Measurements from ENCODE around the gene ALK. TPM values are rescaled to one million over a fixed set of nuclear protein-coding genes. Genes with fewer than 3 reads are reported as not detected.
A peak's percentile ranks its signal among the peaks of the same experiment; 100 is the strongest.

Gene ALK
- total RNA-seq, 1 experiment from 2014 or later, result 0.87 TPM

DNA sequence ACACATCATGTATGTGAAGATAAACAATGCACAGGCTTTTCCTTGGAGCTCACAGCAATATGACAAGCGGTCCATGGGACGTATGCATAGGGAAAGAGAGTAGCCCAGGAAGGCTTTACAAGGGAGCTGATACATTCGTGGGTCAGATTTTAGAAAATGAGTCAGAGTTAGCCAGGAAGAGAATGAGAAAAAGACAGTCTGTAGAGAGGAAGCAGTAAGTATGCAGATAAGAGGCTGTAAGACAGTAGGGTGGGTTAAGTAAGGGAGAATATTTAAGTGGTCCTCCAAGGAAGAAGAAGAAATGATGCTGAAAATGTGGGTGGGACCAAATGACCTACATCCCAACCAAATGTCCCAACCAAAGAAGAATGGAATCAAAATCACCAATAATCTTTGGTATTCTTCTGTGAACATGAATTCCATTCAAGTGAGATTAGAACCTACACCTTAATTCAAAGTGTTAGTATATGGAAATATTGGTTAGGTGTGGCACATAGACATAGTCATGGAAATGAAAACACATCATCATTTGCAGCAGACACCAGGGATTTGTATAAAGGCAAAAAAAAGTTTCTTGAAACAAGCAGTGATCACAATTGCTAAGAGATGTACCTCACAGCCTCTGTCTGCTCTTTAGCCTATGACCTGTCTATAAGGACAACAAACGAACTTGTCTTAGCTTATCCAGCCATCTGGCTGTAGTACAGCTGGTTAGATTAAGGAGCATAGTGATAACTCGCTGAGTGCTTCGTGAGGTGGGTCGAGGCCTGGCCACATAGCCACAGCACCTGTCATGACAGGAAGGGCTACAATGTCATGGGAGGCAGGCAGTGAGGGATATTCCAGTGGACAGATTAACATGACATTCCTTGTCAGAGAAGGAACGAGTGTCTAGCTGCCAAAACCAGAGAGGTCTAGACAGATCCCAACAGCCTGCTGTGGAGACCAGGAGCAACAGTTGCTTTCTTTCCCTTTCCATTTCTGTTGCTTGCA, 133.6 kb downstream of the ALK start:
- intact Hi-C loops (cut with micrococcal nuclease), result no loop called here
- Histone ChIP-seq H3F3A (ENCODE audit: low read length, unreplicated experiment) (no peaks in the 10 kb centered on the region), H3K9me3 (ENCODE audit: low read length) (no peaks in the 10 kb centered on the region), H3K27ac (ENCODE audit: low read length) (peak overlapping the region; percentile 19; the same call in 1 of the 2 replicates), H4K20me1 (ENCODE audit: low read length) (no peaks in the 10 kb centered on the region), H3K4me2 (ENCODE audit: low read length) (no peak overlapping the region), H3K36me3 (ENCODE audit: low read depth, low read length) (no peaks in the 10 kb centered on the region), H3K27me3 (ENCODE audit: low read length) (no peaks in the 10 kb centered on the region), H3K79me2 (ENCODE audit: low read length) (no peaks in the 10 kb centered on the region), H3K9ac (ENCODE audit: low read length) (no peak overlapping the region), H3K9me2 (replicated peaks; ENCODE audit: low read length) (no peaks in the 10 kb centered on the region), H2AFZ (ENCODE audit: low read length) (no peak overlapping the region), H3K4me3 (ENCODE audit: low read length) (no peak overlapping the region), H3K4me1 (ENCODE audit: insufficient read depth, low read length) (peaks cover 19% of the 10 kb centered on the region)
- DNase-seq (peak; percentile 26), ATAC-seq (peak; percentile 46)
- no TSS peak for BruUV-seq (replicated peaks)
- CTCF ChIA-PET, result no interaction called here
- POLR2A ChIA-PET (ENCODE audit: unreplicated experiment), result interaction anchor here (0.6 kb wide), 1 partner anchor 359 kb away, joined by 4 read pairs; the partner anchor contains the start of gene YPEL5
- TF ChIP-seq, protein P1, sequence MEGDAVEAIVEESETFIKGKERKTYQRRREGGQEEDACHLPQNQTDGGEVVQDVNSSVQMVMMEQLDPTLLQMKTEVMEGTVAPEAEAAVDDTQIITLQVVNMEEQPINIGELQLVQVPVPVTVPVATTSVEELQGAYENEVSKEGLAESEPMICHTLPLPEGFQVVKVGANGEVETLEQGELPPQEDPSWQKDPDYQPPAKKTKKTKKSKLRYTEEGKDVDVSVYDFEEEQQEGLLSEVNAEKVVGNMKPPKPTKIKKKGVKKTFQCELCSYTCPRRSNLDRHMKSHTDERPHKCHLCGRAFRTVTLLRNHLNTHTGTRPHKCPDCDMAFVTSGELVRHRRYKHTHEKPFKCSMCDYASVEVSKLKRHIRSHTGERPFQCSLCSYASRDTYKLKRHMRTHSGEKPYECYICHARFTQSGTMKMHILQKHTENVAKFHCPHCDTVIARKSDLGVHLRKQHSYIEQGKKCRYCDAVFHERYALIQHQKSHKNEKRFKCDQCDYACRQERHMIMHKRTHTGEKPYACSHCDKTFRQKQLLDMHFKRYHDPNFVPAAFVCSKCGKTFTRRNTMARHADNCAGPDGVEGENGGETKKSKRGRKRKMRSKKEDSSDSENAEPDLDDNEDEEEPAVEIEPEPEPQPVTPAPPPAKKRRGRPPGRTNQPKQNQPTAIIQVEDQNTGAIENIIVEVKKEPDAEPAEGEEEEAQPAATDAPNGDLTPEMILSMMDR (conservative IDR thresholded peaks at IDR 0.05; ENCODE audit: low read depth, low read length), result no peak
- TF ChIP-seq EZH2phosphoT487 (IDR thresholded peaks at IDR 0.05; ENCODE audit: borderline replicate concordance, low read length), result no peak
- no peak for TF ChIP-seq EZH2 (IDR thresholded peaks at IDR 0.05; ENCODE audit: low read length, unreplicated experiment)

DNA sequence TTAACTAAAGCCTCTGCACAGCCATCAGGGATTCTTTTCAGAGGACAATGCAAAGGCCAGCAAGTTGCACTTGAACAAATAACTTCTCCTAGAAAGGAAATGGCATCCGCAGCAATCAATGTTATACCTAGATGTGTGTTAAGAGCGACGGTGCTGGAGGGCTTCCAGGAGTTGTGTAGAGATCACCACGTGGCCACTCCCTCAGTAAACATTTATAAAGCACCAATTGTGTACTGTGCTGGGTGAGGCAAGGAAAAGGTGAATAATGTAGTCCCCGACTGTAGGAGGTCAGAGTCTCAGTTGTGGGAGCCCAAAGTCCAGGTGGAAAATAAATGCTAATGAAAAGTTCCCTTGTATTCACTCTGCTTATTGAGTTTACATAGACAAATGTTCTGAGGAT, 135.0 kb downstream of the ALK start:
- Histone ChIP-seq H3K36me3 (ENCODE audit: low read depth, low read length) (no peaks in the 10 kb centered on the region), H4K20me1 (ENCODE audit: low read length) (no peaks in the 10 kb centered on the region), H3F3A (ENCODE audit: low read length, unreplicated experiment) (no peaks in the 10 kb centered on the region), H3K9me2 (replicated peaks; ENCODE audit: low read length) (no peaks in the 10 kb centered on the region), H3K79me2 (ENCODE audit: low read length) (no peaks in the 10 kb centered on the region), H3K9me3 (ENCODE audit: low read length) (no peaks in the 10 kb centered on the region), H3K4me1 (ENCODE audit: insufficient read depth, low read length) (peaks cover 19% of the 10 kb centered on the region), H3K4me3 (ENCODE audit: low read length) (no peak overlapping the region), H3K27me3 (ENCODE audit: low read length) (no peaks in the 10 kb centered on the region), H3K27ac (ENCODE audit: low read length) (peak overlapping the region; percentile 19; the same call in 1 of the 2 replicates), H3K9ac (ENCODE audit: low read length) (no peak overlapping the region), H2AFZ (ENCODE audit: low read length) (no peak overlapping the region), H3K4me2 (ENCODE audit: low read length) (peak overlapping the region; percentile 6; the same call in 1 of the 2 replicates)
- ChIA-PET CTCF (no interaction called here), POLR2A (ENCODE audit: unreplicated experiment) (no interaction called here)
- intact Hi-C loops (cut with micrococcal nuclease), result no loop called here
- no peak for TF ChIP-seq EZH2 (IDR thresholded peaks at IDR 0.05; ENCODE audit: low read length, unreplicated experiment)
- no peak for TF ChIP-seq EZH2phosphoT487 (IDR thresholded peaks at IDR 0.05; ENCODE audit: borderline replicate concordance, low read length)
- TF ChIP-seq, protein P1 (conservative IDR thresholded peaks at IDR 0.05; ENCODE audit: low read depth, low read length), result no peak
- ATAC-seq (peak; percentile 66), DNase-seq (peak; percentile 78)
- no TSS peak for BruUV-seq (replicated peaks)

DNA sequence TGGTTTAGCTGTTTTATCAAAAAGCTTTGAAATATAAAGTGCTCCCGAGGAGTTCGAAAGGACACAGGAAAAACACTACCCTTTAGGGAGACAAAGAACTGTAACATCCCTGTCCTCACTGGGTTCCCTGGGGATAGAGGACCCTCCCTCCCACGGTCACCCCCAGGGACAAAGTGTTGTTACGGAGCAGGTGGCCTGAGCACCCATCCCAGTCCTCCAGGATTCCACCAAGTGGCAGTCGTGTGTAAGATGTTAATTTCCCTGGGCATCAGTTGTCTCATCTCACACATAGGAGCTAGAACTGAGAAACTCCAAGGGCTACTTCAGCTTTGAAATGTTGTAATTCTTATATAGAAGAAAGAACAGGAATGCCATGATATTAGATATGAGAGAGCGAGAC, 137.7 kb downstream of the ALK start:
- no peaks in the 10 kb centered on the region for H3K9me3 ChIP-seq (ENCODE audit: low read length)
- H3K36me3 ChIP-seq (ENCODE audit: low read depth, low read length), result no peaks in the 10 kb centered on the region
- no peaks in the 10 kb centered on the region for H3K9me2 ChIP-seq (replicated peaks; ENCODE audit: low read length)
- DNase-seq (no peak), ATAC-seq (no peak)
- intact Hi-C loops (cut with micrococcal nuclease), result no loop called here
- CTCF ChIA-PET, result interaction anchor here (0.6 kb wide), 1 partner anchor 381 kb away, joined by 4 read pairs; no protein-coding TSS in a partner anchor
- no peak overlapping the region for H3K4me3 ChIP-seq (ENCODE audit: low read length)
- H3K27me3 ChIP-seq (ENCODE audit: low read length), result no peaks in the 10 kb centered on the region
- TF ChIP-seq, protein P1 (conservative IDR thresholded peaks at IDR 0.05; ENCODE audit: low read depth, low read length), result no peak
- TF ChIP-seq EZH2phosphoT487 (IDR thresholded peaks at IDR 0.05; ENCODE audit: borderline replicate concordance, low read length) (no peak), EZH2 (IDR thresholded peaks at IDR 0.05; ENCODE audit: low read length, unreplicated experiment) (no peak)
- H3K79me2 ChIP-seq (ENCODE audit: low read length), result no peaks in the 10 kb centered on the region
- H3K9ac ChIP-seq (ENCODE audit: low read length), result no peak overlapping the region
- POLR2A ChIA-PET (ENCODE audit: unreplicated experiment), result no interaction called here
- H3F3A ChIP-seq (ENCODE audit: low read length, unreplicated experiment), result no peaks in the 10 kb centered on the region
- no peak overlapping the region for H3K27ac ChIP-seq (ENCODE audit: low read length)
- no TSS peak for BruUV-seq (replicated peaks)
- H3K4me2 ChIP-seq (ENCODE audit: low read length), result no peak overlapping the region
- peaks cover 23% of the 10 kb centered on the region for H3K4me1 ChIP-seq (ENCODE audit: insufficient read depth, low read length)
- H4K20me1 ChIP-seq (ENCODE audit: low read length), result no peaks in the 10 kb centered on the region
- no peak overlapping the region for H2AFZ ChIP-seq (ENCODE audit: low read length)
